ENCODE data around the gene EDA2R.

Gene EDA2R

DNA sequence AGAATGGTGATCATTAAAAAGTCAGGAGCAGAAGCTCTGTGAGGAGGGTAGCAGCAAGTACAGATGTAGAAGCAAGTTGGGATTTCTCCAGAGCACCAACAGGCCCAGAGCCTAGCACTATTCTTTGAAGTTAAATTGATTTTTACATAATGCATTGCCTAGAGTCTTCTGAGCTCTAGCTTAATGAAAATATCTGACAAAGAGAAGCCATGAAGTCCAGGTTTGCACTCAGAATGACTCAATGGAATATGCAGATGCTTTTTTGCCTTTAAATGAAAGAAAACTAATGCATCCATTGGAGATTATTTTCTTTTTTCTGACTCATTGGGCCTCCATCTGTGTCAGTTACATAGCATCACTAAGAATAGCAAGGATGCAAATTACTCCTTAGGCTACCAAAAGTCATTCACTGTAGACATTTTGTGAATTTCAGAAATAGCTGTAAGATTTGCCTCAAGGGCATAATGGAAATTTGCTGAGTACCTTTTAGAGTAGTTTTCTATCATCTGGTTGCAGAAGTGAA lies 91.0 kb downstream of the EDA2R start:
- H3K36me3 ChIP-seq: no peaks in the 10 kb centered on the region
- H3K9me3 ChIP-seq: no peaks in the 10 kb centered on the region
- H3K4me3 ChIP-seq: no peak overlapping the region
- TF ChIP-seq, protein P1, sequence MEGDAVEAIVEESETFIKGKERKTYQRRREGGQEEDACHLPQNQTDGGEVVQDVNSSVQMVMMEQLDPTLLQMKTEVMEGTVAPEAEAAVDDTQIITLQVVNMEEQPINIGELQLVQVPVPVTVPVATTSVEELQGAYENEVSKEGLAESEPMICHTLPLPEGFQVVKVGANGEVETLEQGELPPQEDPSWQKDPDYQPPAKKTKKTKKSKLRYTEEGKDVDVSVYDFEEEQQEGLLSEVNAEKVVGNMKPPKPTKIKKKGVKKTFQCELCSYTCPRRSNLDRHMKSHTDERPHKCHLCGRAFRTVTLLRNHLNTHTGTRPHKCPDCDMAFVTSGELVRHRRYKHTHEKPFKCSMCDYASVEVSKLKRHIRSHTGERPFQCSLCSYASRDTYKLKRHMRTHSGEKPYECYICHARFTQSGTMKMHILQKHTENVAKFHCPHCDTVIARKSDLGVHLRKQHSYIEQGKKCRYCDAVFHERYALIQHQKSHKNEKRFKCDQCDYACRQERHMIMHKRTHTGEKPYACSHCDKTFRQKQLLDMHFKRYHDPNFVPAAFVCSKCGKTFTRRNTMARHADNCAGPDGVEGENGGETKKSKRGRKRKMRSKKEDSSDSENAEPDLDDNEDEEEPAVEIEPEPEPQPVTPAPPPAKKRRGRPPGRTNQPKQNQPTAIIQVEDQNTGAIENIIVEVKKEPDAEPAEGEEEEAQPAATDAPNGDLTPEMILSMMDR (IDR thresholded peaks at IDR 0.05): no peak
- no peak for DNase-seq
- no peak overlapping the region for H3K27ac ChIP-seq
- intact Hi-C loops (cut with DNase I; ENCODE audit: low total_unique reads): no loop called here
- no peaks in the 10 kb centered on the region for H3K4me1 ChIP-seq
- H3K27me3 ChIP-seq: no peaks in the 10 kb centered on the region

All from tibial artery (tissue), 4 donors.